K562 (cell line): ENCODE results near the gene ZSCAN12. TPM values are rescaled to one million over a fixed set of nuclear protein-coding genes. Genes with fewer than 3 reads are reported as not detected.

Experiments used
- ATAC-seq: fragments of 200-7000 bp; cut with Tn5 transposase; 3 replicates; pipeline ENCODE4 v1.9.1; 2020; ENCODE audit warnings: moderate library complexity
- BruUV-seq: library from RNA; stranded (reverse); fragments of 400-500 nt; replicated peaks from 2 replicates; lab custom pipeline; 2021; lab: Mats Ljungman, UMichigan
- CTCF ChIA-PET: fragments of 300-600 bp; formaldehyde crosslinking; extraction: SDS; loops from one replicate; lab custom pipeline; 2021; ENCODE audit warnings: low intra/inter-chr PET ratio; lab: Yijun Ruan, JAX
- POLR2A ChIA-PET: fragments of 300-600, 350-650 bp; sonication (Branson Sonifier 250); formaldehyde crosslinking; extraction: SDS; loops from one replicate; lab custom pipeline; 2021; ENCODE audit warnings: antibody characterized with exemption, inconsistent platforms; lab: Yijun Ruan, JAX
- DNase-seq, 4 experiments: peaks; one replicate each; pipeline versions ENCODE4 v3.0.0 to v3.0.0-alpha.2; 2011 to 2018; ENCODE audit warnings: low spot score in 3 of 4, mixed read lengths in 3 of 4; ENCODE audit errors: extremely low read depth in 1 of 4
- FAIRE-seq: peaks from 2 replicates; lab custom pipeline; 2011; peaks lifted over from hg19 to GRCh38; lab: Jason Lieb, UNC
- H2AFZ ChIP-seq: 2 replicates; pipeline ENCODE4 v1.6.0; 2011; ENCODE audit warnings: low read depth, low read length, control low read depth, inconsistent platforms
- H3K27ac ChIP-seq: fragments of 200-600 bp; 3 replicates; pipeline ENCODE4 v1.8.0; 2011; ENCODE audit warnings: low read depth, mild to moderate bottlenecking, control low read depth, inconsistent platforms, low read length, moderate library complexity, mixed read lengths; ENCODE audit errors: extremely low read depth
- H3K27me3 ChIP-seq, 2 experiments: fragments of 300-600 bp in 1 of 2; 2 replicates in 1 of 2; 3 replicates in 1 of 2; pipeline versions ENCODE4 v1.6.0 to v1.8.0; 2011; ENCODE audit warnings: inconsistent platforms in 2 of 2, low read length in 2 of 2, mild to moderate bottlenecking in 1 of 2, mixed read lengths in 1 of 2, moderate library complexity in 1 of 2; ENCODE audit not compliant: control insufficient read depth in 2 of 2, insufficient read depth in 2 of 2
- H3K36me3 ChIP-seq: fragments of 300-600 bp; 3 replicates; pipeline ENCODE4 v1.8.0; 2011; ENCODE audit warnings: mild to moderate bottlenecking, low read length, inconsistent platforms; ENCODE audit not compliant: control insufficient read depth, insufficient read depth
- H3K4me1 ChIP-seq, 2 experiments: fragments of 200-600 bp in 1 of 2; replicated peaks in 1 of 2; 2 replicates in 1 of 2; 3 replicates in 1 of 2; pipeline versions ENCODE4 v1.5.1 to v1.8.0; 2011; ENCODE audit warnings: inconsistent platforms in 2 of 2, low read length in 2 of 2, mild to moderate bottlenecking in 1 of 2, mixed read lengths in 1 of 2, moderate library complexity in 1 of 2; ENCODE audit not compliant: control insufficient read depth in 2 of 2, insufficient read depth in 2 of 2
- H3K4me2 ChIP-seq: 2 replicates; pipeline ENCODE4 v1.6.1; 2011; ENCODE audit warnings: low read length, control low read depth, inconsistent platforms, mixed read lengths; ENCODE audit not compliant: insufficient read depth
- H3K4me3 ChIP-seq: fragments of 200-600 bp; sonication (generic), shearing (Covaris generic); 2 replicates; pipeline ENCODE4 v1.5.1; 2016; ENCODE audit warnings: control low read depth, inconsistent platforms
- H3K79me2 ChIP-seq: fragments of 200-600 bp; 3 replicates; pipeline ENCODE4 v1.8.0; 2011; ENCODE audit warnings: low read length, inconsistent platforms; ENCODE audit not compliant: control insufficient read depth, insufficient read depth
- H3K9ac ChIP-seq, 2 experiments: 2 replicates each; pipeline versions ENCODE4 v1.6.0 to v1.6.1; 2011; ENCODE audit warnings: low read depth in 2 of 2, low read length in 2 of 2, control low read depth in 1 of 2, inconsistent platforms in 1 of 2, mild to moderate bottlenecking in 1 of 2, mixed read lengths in 1 of 2; ENCODE audit not compliant: insufficient read depth in 1 of 2
- H3K9me1 ChIP-seq: one replicate; pipeline ENCODE4 v1.6.0; 2011; ENCODE audit warnings: inconsistent platforms, mild to moderate bottlenecking, low read length, moderate library complexity; ENCODE audit not compliant: control insufficient read depth, insufficient read depth
- H3K9me3 ChIP-seq: replicated peaks from 2 replicates; pipeline ENCODE4 v1.5.1; 2011; ENCODE audit warnings: low read depth, low read length, inconsistent platforms; ENCODE audit not compliant: control insufficient read depth, insufficient read depth
- H4K20me1 ChIP-seq: replicated peaks from 2 replicates; pipeline ENCODE4 v1.6.1; 2011; ENCODE audit warnings: low read length, inconsistent platforms, mixed read lengths; ENCODE audit not compliant: control insufficient read depth, insufficient read depth
- ATF7 ChIP-seq: fragments of 450-650 bp; IDR thresholded peaks from 2 replicates; pipeline ENCODE4 v1.7.1; 2014; ENCODE audit warnings: mild to moderate bottlenecking, moderate library complexity
- CBX1 ChIP-seq: sonication (generic); IDR thresholded peaks from 2 replicates; pipeline ENCODE4 v1.6.1; 2016; ENCODE audit warnings: antibody characterized with exemption, low read depth, mild to moderate bottlenecking
- CEBPB ChIP-seq: fragments of 450-650 bp; IDR thresholded peaks from 2 replicates; pipeline ENCODE4 v1.6.1; 2016; ENCODE audit warnings: missing genetic modification characterization, missing compliant biosample characterization
- CEBPG ChIP-seq, 3 experiments: fragments of 200-800 bp in 1 of 3; sonication (Bioruptor generic) in 1 of 3; sonication (generic) in 1 of 3; formaldehyde crosslinking in 1 of 3; IDR thresholded peaks in 2 of 3; conservative IDR thresholded peaks in 1 of 3; 2 replicates each; pipeline versions ENCODE4 v1.6.1 to v1.8.0; 2016 to 2022; ENCODE audit warnings: missing compliant biosample characterization in 2 of 3, missing genetic modification characterization in 2 of 3, mild to moderate bottlenecking in 1 of 3, missing genetic modification reagents in 1 of 3
- ETV1 ChIP-seq: fragments of 450-650 bp; conservative IDR thresholded peaks from 2 replicates; pipeline ENCODE4 v1.6.1; 2016; ENCODE audit warnings: missing genetic modification characterization, control low read depth, low read depth, missing compliant biosample characterization
- NFYB ChIP-seq: IDR thresholded peaks from 2 replicates; pipeline ENCODE4 v1.6.1; 2011; ENCODE audit warnings: mild to moderate bottlenecking, moderate library complexity; ENCODE audit not compliant: insufficient read length; ENCODE audit errors: extremely low read depth
- TEAD1 ChIP-seq, 2 experiments: fragments of 450-650 bp in 1 of 2; sonication (generic) in 1 of 2; formaldehyde crosslinking; IDR thresholded peaks; 2 replicates each; pipeline versions ENCODE4 v1.4.0 to v1.8.0; 2020 to 2022; ENCODE audit warnings: mild to moderate bottlenecking in 2 of 2, missing genetic modification reagents in 1 of 2
- ZEB2 ChIP-seq: fragments of 450-650 bp; IDR thresholded peaks from 2 replicates; pipeline ENCODE4 v1.6.1; 2016
- ZNF316 ChIP-seq: fragments of 450-650 bp; IDR thresholded peaks from 2 replicates; pipeline ENCODE4 v1.6.1; 2016
- WGBS: fragments of 100-300 bp; shearing (Covaris generic); methylation state at CpG from one replicate; pipeline ENCODE4 v1.1.6; 2016; ENCODE audit warnings: low coverage, mixed read lengths; ENCODE audit not compliant: insufficient coverage; ENCODE audit errors: missing lambda C conversion rate; 5-methylcytosine and 5-hydroxymethylcytosine counted together
- in situ Hi-C: fragments of 300-500 bp; cut with MboI; formaldehyde crosslinking; loops from 4 replicates; pipeline ENCODE4 v1.15.0; 2018; ENCODE audit warnings: inconsistent platforms, mixed read lengths
- intact Hi-C: fragments of 100-400 bp; cut with micrococcal nuclease; formaldehyde crosslinking; loops from 2 replicates; pipeline ENCODE4 v1.14.2; 2022
- polyA plus RNA-seq, 8 experiments: library from polyadenylated mRNA; depleted of rRNA in 4 of 8; stranded (reverse) in 5 of 8; unstranded in 3 of 8; fragments of >200 nt; fragmentation: Nextera tagmentation in 2 of 8; fragmentation: Illumina TruSeq in 1 of 8; extraction: Ambion mirVana in 2 of 8; extraction: Trizol in 1 of 8; gene quantifications; 2 replicates each; pipeline versions ENCODE4 v1.2.1 to v1.2.3, GENCODE V29; 2011 to 2014; ENCODE audit warnings: inconsistent platforms in 1 of 8, missing spikeins in 1 of 8
- total RNA-seq, 7 experiments: library from RNA; depleted of rRNA in 6 of 7; stranded (reverse); fragments of >200 nt in 6 of 7; fragmentation: Illumina TruSeq in 2 of 7; extraction: Trizol in 2 of 7; gene quantifications; 2 replicates each; pipeline versions ENCODE4 v1.2.1 to v1.2.3, GENCODE V29; 2011 to 2021; ENCODE audit warnings: low replicate concordance in 1 of 7
- TF ChIP-seq, protein P1 (sequence below): fragments of 450-650 bp; IDR thresholded peaks from 2 replicates; pipeline ENCODE4 v1.6.1; 2016
- TF ChIP-seq, protein P2 (sequence below), 2 experiments: fragments of 450-650 bp in 1 of 2; sonication (generic) in 1 of 2; formaldehyde crosslinking in 1 of 2; IDR thresholded peaks in 1 of 2; conservative IDR thresholded peaks in 1 of 2; 2 replicates each; pipeline versions ENCODE4 v1.6.1 to v1.8.1; 2016 to 2023; ENCODE audit warnings: mild to moderate bottlenecking in 2 of 2, moderate library complexity in 2 of 2, inconsistent platforms in 1 of 2, missing genetic modification reagents in 1 of 2

Gene ZSCAN12
- total and polyA plus RNA-seq, 9 of the 15 experiments (the other 6 are each of a cell fraction or from before 2014, with no cell fraction given), result 2.5 to 19.6 (median 12.5) TPM

DNA sequence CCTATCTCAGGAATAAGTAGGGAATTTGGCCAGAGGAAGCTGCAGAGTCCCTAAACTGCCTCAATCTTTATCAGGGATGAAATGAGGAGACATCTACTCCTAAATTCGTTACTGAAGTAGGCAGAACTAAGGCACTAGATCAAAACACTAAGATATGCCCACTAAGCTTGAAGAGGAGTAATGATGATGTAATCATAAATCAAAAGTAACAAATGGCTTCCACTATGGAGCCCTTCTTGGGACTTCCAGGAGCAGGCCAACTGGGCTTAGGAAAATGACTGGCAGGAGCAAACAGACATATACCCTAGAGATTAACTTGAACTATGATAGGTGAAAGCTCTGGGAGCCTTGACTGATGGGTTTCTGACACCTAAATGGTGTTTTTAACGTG, 15.4 kb downstream of the ZSCAN12 start:
- Histone ChIP-seq H3K4me2 (no peak overlapping the region), H3K4me1 (peaks cover 4 to 6% of the 10 kb centered on the region in 2 experiments; a peak in 3 of 5 replicates)
- TF ChIP-seq, protein P1, sequence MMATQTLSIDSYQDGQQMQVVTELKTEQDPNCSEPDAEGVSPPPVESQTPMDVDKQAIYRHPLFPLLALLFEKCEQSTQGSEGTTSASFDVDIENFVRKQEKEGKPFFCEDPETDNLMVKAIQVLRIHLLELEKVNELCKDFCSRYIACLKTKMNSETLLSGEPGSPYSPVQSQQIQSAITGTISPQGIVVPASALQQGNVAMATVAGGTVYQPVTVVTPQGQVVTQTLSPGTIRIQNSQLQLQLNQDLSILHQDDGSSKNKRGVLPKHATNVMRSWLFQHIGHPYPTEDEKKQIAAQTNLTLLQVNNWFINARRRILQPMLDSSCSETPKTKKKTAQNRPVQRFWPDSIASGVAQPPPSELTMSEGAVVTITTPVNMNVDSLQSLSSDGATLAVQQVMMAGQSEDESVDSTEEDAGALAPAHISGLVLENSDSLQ, result peak; percentile 25
- TF ChIP-seq NFYB, result no peak
- peak; percentile 69 for TF ChIP-seq ATF7
- TF ChIP-seq, protein P2, sequence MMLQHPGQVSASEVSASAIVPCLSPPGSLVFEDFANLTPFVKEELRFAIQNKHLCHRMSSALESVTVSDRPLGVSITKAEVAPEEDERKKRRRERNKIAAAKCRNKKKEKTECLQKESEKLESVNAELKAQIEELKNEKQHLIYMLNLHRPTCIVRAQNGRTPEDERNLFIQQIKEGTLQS (IDR thresholded peaks at IDR 0.05), result peak; percentile 89
- TF ChIP-seq, protein P2 (CRISPR knock-in tag; conservative IDR thresholded peaks at IDR 0.05), result no peak
- TF ChIP-seq ZEB2, result no peak
- 0 out of 4 replicates have a peak, but pooled peaks of 1 of the 2 experiments have one; percentile 3 for TF ChIP-seq TEAD1 (CRISPR knock-in tag; IDR thresholded peaks at IDR 0.05)
- no peak for TF ChIP-seq CBX1
- no peak for TF ChIP-seq ETV1
- 0 out of 2 replicates have a peak, but pooled peaks have one; percentile 25 for TF ChIP-seq CEBPB (tag)
- peak; percentile 39; the same call in 1 of the 2 replicates for TF ChIP-seq ZNF316
- no peak for TF ChIP-seq CEBPG (CRISPR knock-in tag; IDR thresholded peaks at IDR 0.05)
- peak; percentile 32 to 63; a peak in 2 of 4 replicates for TF ChIP-seq CEBPG (tag; conservative IDR thresholded peaks at IDR 0.05 in 1 of 2, IDR thresholded peaks at IDR 0.05 in 1 of 2)
- TF ChIP-seq, all 486 proteins: peak for 7
- Histone ChIP-seq H3K9me3 (peaks cover 18% of the 10 kb centered on the region), H3K4me3 (no peak overlapping the region), H3K27me3 (no peaks in the 10 kb centered on the region), H3K79me2 (peaks cover 84% of the 10 kb centered on the region), H3K27ac (peak overlapping the region; percentile 61; the same call in 1 of the 3 replicates), H2AFZ (no peak overlapping the region), H4K20me1 (no peaks in the 10 kb centered on the region), H3K36me3 (peaks cover 97% of the 10 kb centered on the region), H3K9ac (no peak overlapping the region; a peak in 1 of 4 replicates), H3K9me1 (no peaks in the 10 kb centered on the region)
- BruUV-seq, result no TSS peak
- intact Hi-C loops (no loop called here), in situ Hi-C loops (no loop called here)
- ATAC-seq (no peak), DNase-seq (no peak), FAIRE-seq (no peak)
- POLR2A ChIA-PET, result interaction anchor here (0.6 to 1.4 kb wide), 7 partner anchors 8 to 560 kb away, joined by 3 to 5 read pairs (median 3); partner anchors contain the start of gene ZKSCAN8
- 23% methylated on average over 2 of the region's 2 CpGs for WGBS
- CTCF ChIA-PET, result no interaction called here
